Endometrial microvascular endothelial cells (primary cell): Measurements from ENCODE around the gene PIP5K1B. TPM values are rescaled to one million over a fixed set of nuclear protein-coding genes. Genes with fewer than 3 reads are reported as not detected.

Source experiments
- in situ Hi-C: cut with HindIII; loops from 2 replicates; pipeline ENCODE4 v1.10.0; 2017; ENCODE audit warnings: low sequenced_read_pairs, low pct_unique_long_range_greater_than_20kb; ENCODE audit errors: inconsistent ontology term
- total RNA-seq: library from RNA; depleted of rRNA; stranded (reverse); fragments of >200 nt; gene quantifications from one replicate; pipeline ENCODE4 v1.2.3, GENCODE V29; 2015; ENCODE audit errors: inconsistent ontology term

PIP5K1B gene
- total RNA-seq, 1 donor from 2014 or later = not detected

DNA sequence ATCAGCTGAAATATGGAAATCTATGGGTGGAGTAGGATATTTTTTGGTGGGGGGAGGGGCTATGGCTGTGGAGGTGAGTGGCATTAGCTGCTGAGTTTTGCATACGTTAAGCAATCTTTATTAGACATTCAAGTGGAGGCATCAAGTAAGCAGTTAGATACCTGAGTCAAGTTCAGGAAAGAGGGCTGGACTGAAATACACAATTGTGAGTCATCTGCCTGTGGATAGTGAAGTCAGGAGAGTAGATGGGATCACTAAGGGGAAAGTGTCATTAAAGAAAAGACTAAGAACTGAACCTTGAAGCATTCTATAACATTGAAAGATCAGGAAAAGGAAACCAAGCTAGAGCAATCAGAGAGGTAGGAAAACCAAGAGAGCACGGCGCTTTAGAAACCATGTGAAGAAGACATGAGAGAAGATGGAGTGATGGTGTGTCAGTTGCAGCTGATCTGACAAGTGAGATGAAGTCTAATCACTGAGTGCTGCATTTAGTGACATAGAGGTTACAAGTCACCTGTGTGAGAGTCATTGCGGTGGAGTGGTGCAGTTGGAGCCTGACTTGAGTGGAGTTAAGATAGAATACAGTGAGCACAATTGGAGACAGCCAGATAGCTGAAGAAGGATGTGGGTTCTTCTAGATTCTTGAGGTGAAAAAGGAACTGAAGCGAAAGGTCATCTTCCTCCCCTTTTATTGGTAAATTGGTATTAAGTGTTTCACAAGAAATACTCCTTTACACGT is 88.7 kb downstream of the PIP5K1B start:
- in situ Hi-C loops = no loop called here

DNA sequence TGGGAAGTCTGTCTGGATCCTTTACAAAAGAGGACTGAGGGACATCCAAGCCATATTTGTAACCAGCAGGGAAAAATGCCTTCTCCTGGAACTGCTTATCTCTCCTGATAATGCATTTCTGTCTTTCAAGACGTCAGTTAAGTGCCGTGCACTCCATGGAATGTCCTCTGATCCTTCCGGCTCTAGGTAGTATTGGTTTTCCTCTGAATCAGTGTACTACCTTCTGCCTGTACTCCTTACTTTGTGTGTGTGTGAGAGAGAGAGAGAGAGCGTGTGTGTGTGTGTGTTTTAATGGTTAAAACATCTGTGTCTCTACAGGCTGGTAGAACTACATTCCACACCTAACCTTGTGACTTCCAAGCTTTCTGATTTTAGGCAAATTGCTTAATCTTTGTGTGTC is 89.9 kb downstream of the PIP5K1B start:
- in situ Hi-C loops = no loop called here

DNA sequence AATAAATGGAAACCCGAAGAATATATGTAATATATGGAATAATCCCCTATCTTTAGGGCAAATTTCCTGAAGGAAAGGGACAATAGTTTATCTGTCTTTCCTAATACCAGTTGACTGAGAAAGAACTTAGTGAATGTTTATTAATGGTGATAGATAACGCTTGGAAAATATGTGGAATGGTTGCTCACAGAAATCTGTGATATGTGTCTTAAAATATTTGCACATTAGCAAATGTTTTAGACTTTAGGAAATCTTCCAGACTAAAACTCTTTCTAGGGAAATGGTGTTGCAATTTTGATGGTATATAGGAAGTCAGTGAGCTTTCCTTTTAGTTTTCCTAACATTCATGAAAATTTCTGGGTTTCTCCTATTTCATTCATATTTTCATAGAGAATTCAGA is 90.4 kb downstream of the PIP5K1B start:
- in situ Hi-C loops = no loop called here

DNA sequence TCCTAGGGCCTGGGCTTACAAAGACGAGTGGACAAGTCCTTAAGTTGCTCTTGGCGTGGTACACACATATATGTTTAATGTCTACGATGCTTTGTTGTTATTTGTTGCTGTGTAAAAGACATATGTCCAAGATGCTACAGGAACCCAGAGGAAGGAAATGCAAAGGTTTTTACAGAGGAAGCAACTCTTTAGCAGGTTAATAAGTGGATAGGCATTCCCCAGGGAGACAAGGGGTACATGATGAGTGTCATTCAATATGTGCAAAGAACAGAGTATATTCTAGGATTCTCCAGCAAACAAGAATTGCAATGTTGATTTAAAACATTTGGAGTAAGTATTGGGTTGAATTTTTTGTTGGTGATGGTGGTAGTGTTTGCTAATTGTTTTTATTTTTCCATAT is 92.1 kb downstream of the PIP5K1B start:
- in situ Hi-C loops = no loop called here

DNA sequence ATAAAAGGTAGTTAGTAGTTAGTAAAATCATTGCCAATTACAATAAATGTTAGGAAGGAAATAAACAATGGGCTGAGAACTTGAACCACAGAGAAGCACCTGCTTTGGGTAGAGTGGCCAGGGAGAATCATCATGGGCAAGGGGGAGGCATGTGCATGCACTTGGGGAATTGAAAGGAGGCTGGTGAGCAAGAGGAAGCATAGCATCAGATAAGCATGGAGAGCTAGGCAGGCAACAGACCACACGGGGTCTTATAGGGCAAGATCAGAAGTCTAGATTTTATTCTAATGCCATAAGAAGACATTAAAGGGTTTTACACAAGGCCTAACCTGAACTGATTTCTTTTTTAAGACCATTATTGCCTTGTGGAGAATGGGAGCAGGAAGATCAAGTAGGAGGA is 93.4 kb downstream of the PIP5K1B start:
- in situ Hi-C loops = no loop called here

DNA sequence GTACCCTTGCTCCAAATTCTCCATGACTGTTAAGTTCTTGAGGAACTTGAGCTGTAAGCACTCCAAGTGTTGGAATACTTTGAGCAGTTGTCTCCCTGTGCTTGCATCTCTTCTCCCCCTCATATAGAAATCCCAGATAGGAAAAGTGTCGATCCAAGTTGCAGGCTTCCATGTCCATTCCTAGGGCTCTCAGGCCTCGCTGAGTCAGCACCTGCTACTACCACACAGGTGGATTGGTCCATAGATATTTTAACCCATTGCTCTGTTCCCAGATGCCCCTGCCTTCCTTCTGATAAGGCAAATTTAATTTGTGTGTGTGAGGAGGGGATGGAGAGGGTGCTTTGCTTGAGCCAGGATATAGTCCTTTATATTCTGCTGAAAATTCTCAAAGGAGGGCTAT is 95.8 kb downstream of the PIP5K1B start:
- in situ Hi-C loops = no loop called here

DNA sequence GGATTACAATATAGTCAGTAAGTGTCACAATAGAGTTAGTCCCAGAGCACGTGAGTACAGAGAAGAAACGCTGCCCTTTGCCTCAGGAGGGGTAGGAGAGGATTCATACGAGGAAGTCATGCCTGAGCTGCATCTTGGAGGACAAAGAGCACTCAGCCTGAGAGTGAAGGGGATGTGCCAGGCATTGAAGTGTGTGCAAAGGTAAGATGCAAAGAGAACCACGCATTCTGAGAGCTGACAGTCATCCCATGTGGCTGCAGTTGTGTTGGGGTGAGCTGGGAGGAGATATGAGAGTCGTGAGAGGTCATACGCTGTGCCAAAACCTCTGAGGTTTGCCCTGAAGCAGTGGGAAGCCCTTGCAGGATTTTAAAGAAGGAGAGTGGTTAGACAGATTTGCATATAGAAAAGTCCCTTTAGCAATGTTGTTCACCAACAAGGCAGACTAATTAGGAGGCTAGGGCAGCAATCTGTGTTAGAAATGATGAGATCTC is 97.5 kb downstream of the PIP5K1B start:
- in situ Hi-C loops = no loop called here

DNA sequence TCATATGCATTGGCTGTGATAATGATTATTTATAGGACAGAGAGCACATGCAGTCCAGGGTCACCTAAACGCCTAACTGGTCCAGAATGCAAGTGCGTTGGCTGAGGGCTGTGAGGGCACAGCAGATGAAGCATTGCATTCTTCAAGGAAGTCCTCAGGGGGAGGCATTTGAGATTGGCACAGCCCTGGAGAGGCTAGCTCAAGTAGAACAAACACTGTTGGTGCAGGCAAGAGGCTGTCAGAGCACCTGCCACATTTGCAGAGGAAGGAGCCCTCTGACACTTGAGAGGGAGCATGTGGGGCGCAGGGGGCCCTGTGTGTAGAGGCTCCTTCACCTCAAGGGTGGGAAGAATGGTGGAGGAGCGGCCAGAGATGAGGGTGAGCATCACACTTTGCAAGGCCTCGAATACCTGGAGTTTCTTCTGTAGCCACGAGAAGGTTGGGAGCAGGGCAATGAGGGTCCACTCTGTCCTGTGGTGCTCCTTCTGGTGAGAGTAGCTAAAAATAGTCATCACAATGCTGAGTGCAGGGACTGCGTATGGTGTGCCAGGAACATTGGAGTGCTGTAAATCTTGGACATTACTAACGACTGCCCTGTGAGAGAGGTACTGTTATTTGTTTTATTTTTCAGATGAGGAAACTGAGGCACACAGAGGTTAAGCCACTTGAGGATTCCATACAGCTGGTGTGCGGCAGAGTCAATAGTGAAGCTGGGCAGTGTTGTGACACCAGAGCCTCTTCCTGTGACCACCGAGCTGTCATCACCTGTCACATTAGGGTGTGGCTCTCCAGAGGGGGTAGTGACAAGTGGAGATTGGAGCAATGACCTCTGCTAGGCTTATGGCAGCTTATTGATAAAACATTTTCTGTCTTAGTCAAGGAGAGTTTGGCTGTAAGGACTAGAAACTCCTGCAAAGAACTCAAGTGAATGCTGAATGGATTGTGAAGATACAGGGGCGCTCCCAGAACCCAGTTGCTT is 100.2 kb downstream of the PIP5K1B start:
- in situ Hi-C loops = no loop called here

DNA sequence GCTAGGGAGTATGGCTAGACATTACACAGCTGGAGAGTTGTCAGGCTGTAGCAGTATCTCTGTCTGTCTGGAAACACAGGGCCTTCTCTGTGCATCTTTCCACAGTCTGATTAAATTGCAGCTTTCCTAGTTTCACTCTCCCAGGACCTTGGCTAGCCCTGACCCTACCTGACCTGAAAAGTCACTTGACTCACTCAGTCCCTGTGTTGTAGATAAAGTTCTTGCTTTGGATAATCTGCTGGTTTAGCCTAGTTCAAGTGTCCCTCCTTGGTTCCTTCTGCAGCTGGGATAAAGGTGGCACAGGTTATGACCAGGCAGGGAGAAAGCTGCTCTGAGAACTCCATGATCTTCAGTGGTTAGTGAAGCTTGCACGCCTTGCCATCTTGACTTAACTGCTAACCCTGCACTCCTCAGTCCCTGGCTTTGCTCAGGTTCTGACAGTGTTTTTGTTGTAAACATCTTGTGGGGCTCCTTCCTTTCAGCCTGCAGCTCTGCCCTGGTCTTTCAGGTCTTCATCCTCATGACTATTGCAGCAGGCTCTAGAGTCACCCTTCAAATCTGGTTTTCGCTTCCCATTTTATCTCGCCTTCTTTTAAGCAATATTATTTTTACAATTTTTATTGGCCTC is 101.0 kb downstream of the PIP5K1B start:
- in situ Hi-C loops = no loop called here

DNA sequence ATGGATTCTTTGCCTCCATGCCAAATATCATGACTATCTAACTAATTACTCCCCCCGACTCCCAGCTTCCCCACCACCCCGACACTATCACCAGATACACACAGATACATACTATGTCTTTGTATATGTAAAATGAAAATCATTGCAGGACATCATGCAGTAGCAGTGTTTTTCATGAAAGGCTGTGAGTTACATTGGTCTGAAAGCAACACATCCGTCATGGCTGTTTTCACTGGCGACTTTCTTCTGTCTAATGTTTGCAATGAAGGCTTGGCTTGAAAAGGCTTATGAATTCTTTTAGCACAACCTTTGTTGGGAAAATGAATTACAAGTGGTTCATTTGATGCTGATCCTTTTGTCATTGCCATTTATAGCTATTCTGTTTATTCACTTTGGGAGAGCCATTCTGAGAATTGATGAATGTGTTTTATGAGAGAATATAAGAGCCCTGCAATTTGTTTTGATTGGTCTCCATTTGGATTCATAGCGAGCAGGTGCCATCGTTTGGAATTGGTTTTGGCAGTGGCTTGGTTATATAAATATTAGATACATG is 103.4 kb downstream of the PIP5K1B start:
- in situ Hi-C loops = no loop called here

DNA sequence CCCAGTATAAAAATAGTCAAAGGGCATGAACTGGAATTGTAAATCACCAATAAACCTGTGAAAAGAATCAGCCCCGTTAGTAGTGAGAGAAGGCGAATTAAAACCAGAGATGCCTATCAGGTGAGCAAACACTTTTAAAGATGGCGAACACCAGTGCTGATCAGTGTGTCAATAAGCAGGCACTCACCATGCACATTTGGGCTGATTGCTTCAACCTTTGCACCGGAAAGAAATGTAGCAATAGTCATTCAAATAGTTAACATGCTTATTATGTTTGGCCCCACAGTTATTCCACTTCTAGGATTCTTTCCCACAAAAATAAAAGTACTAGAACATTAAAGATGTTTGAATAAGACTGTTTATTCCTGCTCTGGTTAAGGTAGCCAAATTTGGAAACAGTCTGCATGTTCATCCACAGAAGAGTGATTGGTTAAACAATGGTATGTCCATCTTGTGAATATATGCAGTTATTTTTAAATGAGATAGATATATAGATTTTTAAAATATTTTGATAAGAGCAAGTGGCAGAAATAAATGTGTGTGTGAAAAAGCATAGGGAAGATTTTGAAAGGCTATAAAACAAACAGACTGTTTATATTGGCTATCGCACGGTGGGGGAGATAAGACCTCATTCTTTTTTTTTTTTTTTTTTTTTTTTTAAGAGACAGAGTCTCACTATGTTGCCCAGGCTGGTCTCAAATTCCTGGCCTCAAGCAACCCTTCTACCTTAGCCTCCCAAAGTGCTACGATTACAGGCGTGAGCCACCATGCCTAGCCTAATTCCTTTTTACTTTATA is 112.2 kb downstream of the PIP5K1B start:
- in situ Hi-C loops = no loop called here

DNA sequence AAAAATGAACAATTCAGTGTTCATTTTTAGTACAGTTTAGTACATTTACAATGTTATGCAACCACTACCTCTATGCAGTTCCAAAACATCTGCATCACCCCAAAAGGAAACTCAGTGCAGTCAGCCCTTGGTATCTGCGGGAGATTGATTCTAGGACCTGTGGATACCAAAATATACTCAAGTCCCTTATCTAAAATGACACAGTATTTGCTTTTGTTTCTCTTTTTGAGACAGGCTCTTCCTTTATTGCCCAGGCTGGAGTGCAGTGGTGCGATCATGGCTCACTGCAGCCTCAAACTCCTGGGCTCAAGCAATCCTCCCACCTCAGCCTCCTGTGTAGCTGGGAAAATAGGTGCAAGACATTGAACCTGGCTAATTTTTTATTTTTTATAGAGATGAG is 114.0 kb downstream of the PIP5K1B start:
- in situ Hi-C loops = no loop called here

DNA sequence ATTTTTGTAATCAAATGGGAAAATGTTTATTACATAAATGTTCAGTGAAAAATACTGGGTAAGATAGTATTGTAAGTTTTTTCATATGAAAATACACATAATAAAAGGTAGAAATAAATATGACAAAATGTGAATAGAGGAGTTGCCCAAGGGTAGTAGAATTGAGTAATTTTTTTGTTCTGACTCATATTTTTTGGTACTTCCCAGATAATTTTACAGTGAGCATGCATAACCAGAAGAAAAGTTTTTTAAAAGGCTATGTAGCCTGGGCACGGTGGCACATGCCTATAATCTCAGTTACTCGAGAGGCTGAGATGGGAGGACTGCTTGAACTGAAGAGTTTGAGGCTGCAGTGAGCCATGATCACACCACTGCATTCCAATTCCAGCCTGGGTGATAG is 116.9 kb downstream of the PIP5K1B start:
- in situ Hi-C loops = no loop called here

DNA sequence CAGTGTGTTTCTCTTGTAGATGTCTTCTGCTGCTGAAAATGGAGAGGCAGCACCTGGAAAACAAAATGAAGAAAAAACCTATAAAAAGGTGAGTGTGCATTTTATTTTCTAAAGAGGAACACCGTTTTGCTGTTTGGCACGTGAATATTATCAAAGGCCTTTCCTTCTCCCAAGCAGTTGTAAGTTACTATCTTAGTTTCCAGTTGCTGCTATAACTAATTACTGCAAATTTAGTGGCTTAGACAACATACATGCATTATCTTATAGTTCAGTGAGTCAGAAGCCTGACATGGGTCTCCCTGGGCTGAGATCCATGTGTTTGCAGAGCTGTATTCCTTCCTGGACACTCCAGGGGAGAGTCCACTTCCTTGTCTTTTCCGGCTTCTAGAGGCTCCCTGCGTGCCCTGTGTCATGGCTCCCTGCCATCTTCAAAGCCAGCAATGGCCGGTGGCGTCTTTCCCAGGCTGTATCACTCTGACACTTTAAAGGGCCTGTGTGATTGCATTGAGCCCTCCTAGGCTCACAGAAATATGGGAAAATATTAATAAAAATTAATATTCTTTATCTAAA is 117.6 kb downstream of the PIP5K1B start:
- in situ Hi-C loops = no loop called here

DNA sequence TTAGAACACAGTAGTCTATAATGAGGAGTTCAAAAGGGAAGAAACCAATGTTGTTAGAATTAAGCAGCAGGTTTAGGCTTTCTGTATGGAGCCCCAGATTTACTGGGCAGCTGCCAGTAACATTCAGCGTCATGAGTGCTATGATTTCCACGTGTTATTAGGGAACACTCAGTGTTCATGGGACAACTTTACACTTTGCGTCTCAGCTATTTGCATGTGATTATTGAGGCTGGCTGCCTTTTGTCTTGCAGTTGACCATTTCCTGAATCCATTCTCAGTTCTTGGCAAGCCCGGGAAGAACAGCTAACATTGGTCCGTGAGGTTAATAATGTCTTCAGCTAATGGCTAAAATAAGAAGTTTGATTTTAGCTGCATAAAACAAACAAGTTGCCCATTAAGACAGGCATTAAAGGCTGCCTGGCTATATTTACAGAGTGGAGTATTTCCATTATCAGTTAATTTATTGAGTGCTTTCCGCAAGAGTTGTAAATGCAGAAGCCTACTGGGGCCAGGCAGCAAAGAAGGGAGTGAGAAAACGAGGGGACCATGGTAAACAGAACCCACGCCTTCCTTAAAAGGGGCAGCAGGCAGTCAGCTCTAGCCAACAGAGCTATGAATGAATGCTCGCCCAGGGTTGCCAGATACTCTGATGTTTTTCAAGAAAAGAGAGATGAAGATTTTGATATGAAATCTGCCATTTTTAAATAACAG is 120.9 kb downstream of the PIP5K1B start:
- in situ Hi-C loops = no loop called here

DNA sequence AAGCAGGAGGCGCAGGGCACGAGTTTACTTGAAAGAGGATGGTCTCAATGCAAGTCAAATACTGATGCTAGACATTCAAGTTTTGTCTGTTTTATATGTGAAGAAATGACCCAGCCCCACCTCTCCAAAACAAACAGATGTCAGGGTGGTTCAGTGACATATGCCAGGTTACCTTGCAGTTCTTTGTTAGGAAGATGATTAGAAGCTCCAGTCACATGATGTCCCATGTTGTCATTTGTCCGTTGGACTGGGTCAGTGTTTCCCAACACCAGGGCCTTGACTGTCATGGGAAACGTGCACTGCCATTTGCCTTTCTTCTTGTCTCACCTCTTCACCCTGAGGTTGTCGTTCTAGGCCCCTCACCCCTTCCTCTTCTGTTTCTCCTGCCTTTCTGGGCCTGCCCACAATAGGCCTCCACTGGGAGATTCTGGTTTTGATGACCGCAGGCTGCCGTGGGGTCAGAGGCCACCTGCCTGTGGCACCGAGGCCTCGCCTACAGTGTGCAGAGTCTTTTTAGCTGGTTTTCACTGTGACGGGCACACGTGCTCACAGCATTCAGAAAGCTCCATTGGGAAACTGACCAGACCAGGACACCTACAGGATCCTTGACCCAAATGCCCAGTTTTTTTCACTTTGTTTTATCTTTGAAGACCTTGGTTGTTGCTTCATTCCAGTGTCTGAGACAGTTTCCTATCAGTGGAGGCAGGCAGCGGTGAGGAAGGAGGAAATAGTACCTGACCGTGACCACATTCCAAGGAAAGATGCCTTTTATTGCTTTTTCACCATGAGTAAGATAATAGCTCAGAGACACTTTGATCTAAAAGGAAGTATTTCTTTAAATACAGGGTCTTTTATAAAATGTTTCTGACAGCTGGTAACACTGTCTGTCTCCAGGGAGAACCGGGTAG is 123.1 kb downstream of the PIP5K1B start:
- in situ Hi-C loops = no loop called here

DNA sequence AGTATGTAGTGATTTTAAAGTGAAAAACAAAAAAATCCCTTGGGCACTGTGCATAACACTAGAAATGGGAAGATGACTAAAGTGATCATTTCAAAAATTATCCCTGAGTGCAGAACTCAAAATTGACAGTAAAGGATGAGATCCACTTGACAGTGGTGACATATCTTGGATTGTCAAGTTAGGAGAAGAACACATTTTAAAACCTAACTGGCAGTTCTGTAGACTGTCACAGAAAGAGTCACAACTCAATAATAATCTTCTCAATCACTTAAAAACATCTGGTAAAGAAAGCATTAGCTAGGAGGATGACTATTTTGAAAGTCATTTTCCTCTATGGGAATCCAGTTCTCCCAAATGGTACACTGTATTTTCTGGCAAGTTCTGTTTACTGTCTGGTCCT is 127.1 kb downstream of the PIP5K1B start:
- in situ Hi-C loops = no loop called here
